ENCODE measurements around the gene TAF12. TPM values are rescaled to one million over a fixed set of nuclear protein-coding genes. Genes with fewer than 3 reads are reported as not detected.
"Not testable (repeated sequence)": the region's sequence is repeated elsewhere in the genome, so short reads cannot be mapped to it uniquely, and the experiment has no call there.

The TAF12 gene, protein sequence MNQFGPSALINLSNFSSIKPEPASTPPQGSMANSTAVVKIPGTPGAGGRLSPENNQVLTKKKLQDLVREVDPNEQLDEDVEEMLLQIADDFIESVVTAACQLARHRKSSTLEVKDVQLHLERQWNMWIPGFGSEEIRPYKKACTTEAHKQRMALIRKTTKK
- 37.6 TPM for polyA plus RNA-seq (2013, experiment 1 of 4)
- polyA plus RNA-seq (2013, experiment 2 of 4): 35.7 TPM
- 26.6 TPM for polyA plus RNA-seq (2013, experiment 3 of 4)
- polyA plus RNA-seq (2013, experiment 4 of 4): 33.7 TPM

DNA sequence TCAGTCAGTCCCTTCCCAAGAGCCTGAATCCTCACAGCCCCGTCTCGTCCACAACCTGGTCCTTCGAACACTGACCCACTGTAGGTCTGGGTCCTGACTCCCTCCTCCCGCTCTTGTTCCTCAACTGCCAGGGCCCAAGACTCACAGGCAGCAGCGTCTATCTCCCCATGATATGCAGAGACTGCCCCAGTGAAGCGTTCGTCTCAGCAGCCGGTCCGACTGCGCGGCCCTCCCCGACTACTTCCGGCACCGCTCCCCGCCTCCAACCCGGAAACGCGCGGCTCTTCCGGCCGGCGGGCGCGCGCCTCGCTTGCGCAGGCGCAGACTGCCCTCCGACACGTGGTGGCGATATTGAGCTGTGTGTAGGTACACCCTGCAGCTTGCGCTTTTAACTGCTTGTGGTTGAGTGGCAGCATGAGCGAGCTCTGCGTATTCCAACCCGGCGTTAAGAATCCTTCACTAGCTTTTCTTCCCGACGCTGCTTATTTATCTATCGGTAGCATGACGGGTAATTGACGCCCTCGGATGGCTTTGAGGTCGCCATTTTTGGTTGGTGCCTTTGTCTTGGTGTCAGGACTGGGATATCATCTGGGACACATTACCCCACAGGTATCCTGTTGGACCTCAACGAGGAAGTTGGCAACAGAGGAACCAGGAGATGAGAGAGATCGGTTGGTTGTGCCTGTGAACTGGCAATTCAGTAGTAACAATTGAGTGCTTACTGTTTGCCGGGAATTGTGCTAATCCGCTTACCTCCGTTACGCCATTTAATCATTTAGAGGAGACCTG, at the start of gene TAF12:
Gene TAF12 (minus strand): TSS at position 221 of the 789 bp plus-strand sequence. CDS start 20,986 bp downstream, outside the sequence.
- H3K4me3 ChIP-seq (ENCODE audit: insufficient read depth, low read depth, low read length): peak within 1 kb of the TSS; percentile 89
- no peaks in the 10 kb centered on the region for H3K9me3 ChIP-seq (ENCODE audit: control insufficient read depth, low read length)
- H3K27me3 ChIP-seq (ENCODE audit: control insufficient read depth, insufficient read depth, low read length, poor library complexity, severe bottlenecking): no peaks in the 10 kb centered on the region
- no peaks in the 10 kb centered on the region for H3K36me3 ChIP-seq (ENCODE audit: control insufficient read depth, insufficient read depth, low read length)
- H3K4me1 ChIP-seq (ENCODE audit: control insufficient read depth, insufficient read depth, low read length): peaks cover 6% of the 10 kb centered on the region
- 7% methylated on average over 49 of the region's 49 CpGs for WGBS, 2 experiments
- peak within 1 kb of the TSS; percentile 74 for H3K27ac ChIP-seq (ENCODE audit: insufficient read depth, low read depth, low read length, poor library complexity, severe bottlenecking)

DNA sequence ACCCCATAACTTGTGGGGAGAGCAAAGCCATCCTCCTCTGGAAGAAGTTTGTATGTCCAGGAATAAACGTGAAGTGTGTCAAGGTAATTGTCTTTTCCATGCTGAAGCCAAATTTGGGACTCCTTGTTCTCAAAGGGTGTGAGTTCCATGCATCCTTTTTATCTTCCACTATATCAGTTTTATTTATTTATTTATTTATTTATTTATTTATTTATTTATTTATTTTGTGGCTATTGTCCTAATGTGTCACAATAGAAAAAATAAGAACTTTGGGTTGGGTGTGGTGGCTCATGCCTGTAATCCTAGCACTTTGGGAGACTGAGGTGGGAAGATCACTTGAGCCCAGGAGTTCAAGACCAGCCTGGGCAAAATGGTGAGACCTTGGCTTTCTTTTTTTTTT, 48.8 kb upstream of the TAF12 start:
- not testable (repeated sequence) for H3K4me3 ChIP-seq (ENCODE audit: insufficient read depth, low read depth, low read length); H3K27me3 ChIP-seq (ENCODE audit: control insufficient read depth, insufficient read depth, low read length, poor library complexity, severe bottlenecking); H3K9me3 ChIP-seq (ENCODE audit: control insufficient read depth, low read length); H3K4me1 ChIP-seq (ENCODE audit: control insufficient read depth, insufficient read depth, low read length); H3K27ac ChIP-seq (ENCODE audit: insufficient read depth, low read depth, low read length, poor library complexity, severe bottlenecking)
- 94 to 100% methylated on average over 1 of the region's 1 CpG for WGBS, 2 experiments
- H3K36me3 ChIP-seq (ENCODE audit: control insufficient read depth, insufficient read depth, low read length): peaks cover 24% of the 10 kb centered on the region

DNA sequence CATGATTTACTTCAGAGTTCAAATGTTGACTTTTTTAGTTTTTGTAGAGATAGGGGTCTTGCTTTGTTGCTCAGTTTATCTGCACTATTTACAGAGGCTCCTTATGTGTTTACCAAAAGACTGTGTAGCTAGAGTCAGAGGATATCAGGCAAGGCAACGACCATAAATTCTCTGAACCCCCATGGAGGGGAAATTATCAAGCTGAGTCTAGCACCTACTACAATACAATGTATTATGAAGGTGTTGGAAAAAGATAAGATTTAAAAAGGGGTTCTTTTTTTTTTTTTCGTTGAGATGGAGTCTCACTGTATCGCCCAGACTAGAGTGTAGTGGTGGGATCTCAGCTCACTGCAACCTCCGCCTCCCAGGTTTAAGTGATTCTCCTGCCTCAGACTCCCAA, 42.1 kb upstream of the TAF12 start:
- Histone ChIP-seq H3K4me1 (ENCODE audit: control insufficient read depth, insufficient read depth, low read length) (no peaks in the 10 kb centered on the region), H3K9me3 (ENCODE audit: control insufficient read depth, low read length) (no peaks in the 10 kb centered on the region), H3K4me3 (ENCODE audit: insufficient read depth, low read depth, low read length) (no peak overlapping the region), H3K27ac (ENCODE audit: insufficient read depth, low read depth, low read length, poor library complexity, severe bottlenecking) (no peak overlapping the region), H3K27me3 (ENCODE audit: control insufficient read depth, insufficient read depth, low read length, poor library complexity, severe bottlenecking) (no peaks in the 10 kb centered on the region), H3K36me3 (ENCODE audit: control insufficient read depth, insufficient read depth, low read length) (no peaks in the 10 kb centered on the region)
- 95 to 99% methylated on average over 3 to 4 of the region's 4 CpGs for WGBS, 2 experiments

DNA sequence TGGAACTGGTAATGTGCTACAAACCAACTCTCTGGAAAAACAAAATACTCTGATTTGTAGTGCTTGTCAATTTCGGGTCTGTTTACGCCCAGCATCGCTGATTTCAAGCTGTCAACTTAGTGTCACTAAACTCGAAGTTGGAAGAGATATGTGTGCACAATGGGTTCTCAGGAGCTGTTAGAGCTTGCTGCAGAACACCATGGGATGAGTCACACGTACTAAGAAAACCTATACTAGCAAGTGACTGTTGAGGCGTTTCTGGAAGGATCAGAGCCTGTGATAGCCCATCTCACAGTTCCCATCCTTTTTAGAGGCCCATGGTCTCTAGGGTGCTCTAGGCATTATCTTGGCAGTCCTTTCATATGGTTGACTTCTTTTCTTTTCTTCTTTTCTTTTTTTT, 40.0 kb upstream of the TAF12 start:
- Histone ChIP-seq H3K27me3 (ENCODE audit: control insufficient read depth, insufficient read depth, low read length, poor library complexity, severe bottlenecking) (no peaks in the 10 kb centered on the region), H3K4me3 (ENCODE audit: insufficient read depth, low read depth, low read length) (no peak overlapping the region), H3K36me3 (ENCODE audit: control insufficient read depth, insufficient read depth, low read length) (no peaks in the 10 kb centered on the region), H3K9me3 (ENCODE audit: control insufficient read depth, low read length) (no peaks in the 10 kb centered on the region), H3K4me1 (ENCODE audit: control insufficient read depth, insufficient read depth, low read length) (no peaks in the 10 kb centered on the region), H3K27ac (ENCODE audit: insufficient read depth, low read depth, low read length, poor library complexity, severe bottlenecking) (no peak overlapping the region)
- 94 to 96% methylated on average over 6 of the region's 6 CpGs for WGBS, 2 experiments

DNA sequence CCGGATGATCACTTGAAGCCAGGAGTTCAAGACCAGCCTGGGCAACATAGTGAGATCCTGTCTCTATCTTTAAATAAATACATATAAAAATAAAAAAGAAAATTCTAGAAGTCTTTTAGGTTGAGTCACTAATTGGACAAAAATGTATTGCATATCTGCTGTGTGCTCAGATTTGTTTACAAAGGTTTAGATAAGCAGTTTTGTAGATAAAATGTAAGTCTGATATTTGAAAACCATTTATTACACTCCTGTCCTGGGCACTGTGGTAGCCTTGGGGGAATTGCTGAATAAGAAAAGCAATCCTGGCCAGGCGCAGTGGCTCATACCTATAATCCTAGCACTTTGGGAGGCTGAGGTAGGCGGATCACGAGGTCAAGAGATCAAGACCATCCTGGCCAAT, 37.3 kb upstream of the TAF12 start:
- no peaks in the 10 kb centered on the region for H3K36me3 ChIP-seq (ENCODE audit: control insufficient read depth, insufficient read depth, low read length)
- H3K4me3 ChIP-seq (ENCODE audit: insufficient read depth, low read depth, low read length): no peak overlapping the region
- WGBS, 2 experiments: 93 to 97% methylated on average over 4 of the region's 4 CpGs
- H3K27ac ChIP-seq (ENCODE audit: insufficient read depth, low read depth, low read length, poor library complexity, severe bottlenecking): no peak overlapping the region
- H3K9me3 ChIP-seq (ENCODE audit: control insufficient read depth, low read length): no peaks in the 10 kb centered on the region
- H3K27me3 ChIP-seq (ENCODE audit: control insufficient read depth, insufficient read depth, low read length, poor library complexity, severe bottlenecking): no peaks in the 10 kb centered on the region
- no peaks in the 10 kb centered on the region for H3K4me1 ChIP-seq (ENCODE audit: control insufficient read depth, insufficient read depth, low read length)

DNA sequence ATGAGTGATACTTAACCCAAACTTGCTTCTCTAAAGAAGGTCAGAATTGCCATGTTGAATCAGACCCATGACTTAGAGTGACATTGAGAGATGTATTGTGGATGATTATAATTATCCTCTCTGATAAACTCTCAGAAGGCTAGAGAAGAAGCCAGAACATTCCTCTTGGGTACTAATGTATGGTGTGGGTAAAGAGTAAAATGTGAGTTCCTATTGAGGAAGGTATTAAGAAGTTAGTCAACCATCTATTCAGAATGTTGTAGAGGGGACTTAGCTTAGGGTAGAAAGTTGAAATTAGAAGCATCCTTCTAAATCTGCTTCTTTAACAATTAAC, 33.0 kb upstream of the TAF12 start:
- Histone ChIP-seq H3K36me3 (ENCODE audit: control insufficient read depth, insufficient read depth, low read length) (no peaks in the 10 kb centered on the region), H3K9me3 (ENCODE audit: control insufficient read depth, low read length) (no peaks in the 10 kb centered on the region), H3K4me3 (ENCODE audit: insufficient read depth, low read depth, low read length) (no peak overlapping the region), H3K4me1 (ENCODE audit: control insufficient read depth, insufficient read depth, low read length) (no peaks in the 10 kb centered on the region), H3K27ac (ENCODE audit: insufficient read depth, low read depth, low read length, poor library complexity, severe bottlenecking) (no peak overlapping the region), H3K27me3 (ENCODE audit: control insufficient read depth, insufficient read depth, low read length, poor library complexity, severe bottlenecking) (no peaks in the 10 kb centered on the region)

DNA sequence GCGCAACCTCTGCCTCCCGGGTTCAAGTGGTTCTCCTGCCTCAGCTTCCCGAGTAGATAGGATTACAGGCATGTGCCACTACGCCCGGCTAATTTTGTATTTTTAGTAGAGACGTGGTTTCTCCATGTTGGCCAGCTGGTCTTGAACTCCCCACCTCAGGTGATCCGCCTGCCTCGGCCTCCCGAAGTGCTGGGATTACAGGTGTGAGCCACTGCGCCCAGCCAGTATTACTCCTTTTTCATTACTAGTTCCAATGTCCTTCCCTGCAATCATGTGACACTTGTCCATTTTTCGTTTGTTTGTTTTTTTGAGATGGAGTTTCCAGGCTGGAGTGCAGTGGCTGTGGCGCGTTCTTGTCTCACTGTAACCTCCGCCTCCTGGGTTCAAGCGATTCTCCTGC, 30.1 kb upstream of the TAF12 start:
- not testable (repeated sequence) for H3K36me3 ChIP-seq (ENCODE audit: control insufficient read depth, insufficient read depth, low read length); H3K9me3 ChIP-seq (ENCODE audit: control insufficient read depth, low read length); H3K4me3 ChIP-seq (ENCODE audit: insufficient read depth, low read depth, low read length); H3K27me3 ChIP-seq (ENCODE audit: control insufficient read depth, insufficient read depth, low read length, poor library complexity, severe bottlenecking); H3K4me1 ChIP-seq (ENCODE audit: control insufficient read depth, insufficient read depth, low read length); H3K27ac ChIP-seq (ENCODE audit: insufficient read depth, low read depth, low read length, poor library complexity, severe bottlenecking)
- WGBS, 2 experiments: 94 to 95% methylated on average over 15 of the region's 15 CpGs

DNA sequence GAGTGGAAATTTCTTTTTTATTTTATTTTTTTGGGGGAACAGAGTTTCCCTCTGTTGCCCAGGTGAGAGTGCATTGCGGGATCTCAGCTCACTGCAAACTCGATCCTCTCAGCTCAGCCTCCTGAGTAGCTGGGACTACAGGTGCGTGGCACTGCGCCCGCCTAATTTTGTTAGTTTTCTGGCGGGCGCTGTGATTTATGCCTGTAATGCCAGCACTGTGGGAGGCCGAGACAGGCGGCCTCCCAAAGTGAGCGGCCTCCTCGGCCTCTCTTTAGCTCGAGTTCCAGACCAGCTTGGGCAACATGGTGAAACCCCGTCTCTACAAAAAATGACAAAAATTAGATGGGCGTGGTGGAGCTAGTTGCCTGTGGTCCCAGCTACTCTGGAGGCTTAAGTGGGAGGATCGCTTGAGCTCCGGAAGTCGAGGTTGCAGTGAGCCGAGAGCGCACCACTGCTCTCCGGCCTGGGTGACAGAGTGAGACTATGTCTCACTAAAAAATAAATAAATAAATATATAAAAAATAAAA, 28.4 kb upstream of the TAF12 start:
- H3K27me3 ChIP-seq (ENCODE audit: control insufficient read depth, insufficient read depth, low read length, poor library complexity, severe bottlenecking): no peaks in the 10 kb centered on the region
- 95 to 96% methylated on average over 18 to 19 of the region's 20 CpGs for WGBS, 2 experiments
- H3K36me3 ChIP-seq (ENCODE audit: control insufficient read depth, insufficient read depth, low read length): no peaks in the 10 kb centered on the region
- no peak overlapping the region for H3K27ac ChIP-seq (ENCODE audit: insufficient read depth, low read depth, low read length, poor library complexity, severe bottlenecking)
- H3K4me3 ChIP-seq (ENCODE audit: insufficient read depth, low read depth, low read length): no peak overlapping the region
- H3K4me1 ChIP-seq (ENCODE audit: control insufficient read depth, insufficient read depth, low read length): peaks cover 3% of the 10 kb centered on the region
- H3K9me3 ChIP-seq (ENCODE audit: control insufficient read depth, low read length): no peaks in the 10 kb centered on the region

DNA sequence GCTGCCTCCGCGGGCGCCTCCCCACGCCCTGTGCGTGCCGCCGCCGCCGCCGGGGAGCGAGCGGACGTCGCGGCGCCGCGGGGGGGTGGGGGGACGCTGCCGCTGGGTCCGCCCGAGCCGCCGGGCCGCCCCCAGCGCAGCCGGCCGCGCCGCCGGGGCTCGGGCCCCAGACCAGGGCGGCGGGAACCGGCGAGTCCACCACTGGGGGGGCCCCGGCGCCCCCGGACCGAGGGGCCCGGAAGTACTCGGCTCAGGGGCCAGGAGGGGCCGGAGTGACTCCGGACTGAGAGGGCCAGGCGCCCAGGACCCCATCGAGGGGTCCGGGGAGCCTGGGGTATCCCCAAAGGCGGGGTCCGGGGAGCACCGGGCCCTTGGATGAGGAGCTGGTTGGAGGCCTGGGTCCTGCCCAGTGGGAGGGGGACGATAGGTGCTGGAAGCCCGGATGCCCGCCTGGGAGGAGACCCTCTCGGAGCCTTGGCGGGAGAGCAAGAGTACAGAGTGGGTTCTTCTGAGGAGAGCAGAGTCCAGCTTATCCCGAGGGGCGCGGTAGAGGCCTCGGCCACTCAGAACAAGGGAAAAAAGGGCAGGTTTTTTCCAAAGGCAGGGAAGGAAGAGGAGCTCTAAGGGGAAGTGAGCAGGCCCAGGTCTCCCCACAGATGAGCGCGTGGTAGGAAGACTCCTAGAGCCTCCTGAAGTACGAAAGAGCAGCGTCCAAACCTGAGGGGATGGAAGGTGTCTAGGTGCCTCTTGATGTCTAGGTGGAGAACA, 26.3 kb upstream of the TAF12 start:
- H3K27ac ChIP-seq (ENCODE audit: insufficient read depth, low read depth, low read length, poor library complexity, severe bottlenecking): peak overlapping the region; percentile 89
- peak overlapping the region; percentile 81 for H3K4me3 ChIP-seq (ENCODE audit: insufficient read depth, low read depth, low read length)
- peaks cover 3% of the 10 kb centered on the region for H3K4me1 ChIP-seq (ENCODE audit: control insufficient read depth, insufficient read depth, low read length)
- no peaks in the 10 kb centered on the region for H3K36me3 ChIP-seq (ENCODE audit: control insufficient read depth, insufficient read depth, low read length)
- H3K9me3 ChIP-seq (ENCODE audit: control insufficient read depth, low read length): no peaks in the 10 kb centered on the region
- no peaks in the 10 kb centered on the region for H3K27me3 ChIP-seq (ENCODE audit: control insufficient read depth, insufficient read depth, low read length, poor library complexity, severe bottlenecking)
- 2% methylated on average over 63 of the region's 63 CpGs for WGBS, 2 experiments

All from ectodermal cell (in vitro differentiated cells).